Endothelial cell of umbilical vein (primary cell): ENCODE measurements around the gene GNAZ.

Source experiments
- EZH2 ChIP-seq: IDR thresholded peaks from 2 replicates; pipeline ENCODE4 v1.6.1; 2012; ENCODE audit warnings: borderline replicate concordance, low read depth, mild to moderate bottlenecking, moderate library complexity, low read length, inconsistent platforms; ENCODE audit not compliant: severe bottlenecking
- FOS ChIP-seq: IDR thresholded peaks from 2 replicates; pipeline ENCODE4 v1.6.1; 2011; ENCODE audit warnings: mild to moderate bottlenecking, low read length, moderate library complexity, borderline replicate concordance; ENCODE audit not compliant: insufficient read depth
- GATA2 ChIP-seq: IDR thresholded peaks from 2 replicates; pipeline ENCODE4 v1.7.0; 2011; ENCODE audit warnings: low read depth, mild to moderate bottlenecking, moderate library complexity, mixed read lengths, low read length; ENCODE audit not compliant: insufficient read length, insufficient read depth
- MYC ChIP-seq: IDR thresholded peaks from one replicate; pipeline ENCODE4 v1.6.1; 2011; ENCODE audit warnings: mild to moderate bottlenecking, low read depth, low read length
- POLR2A ChIP-seq: IDR thresholded peaks from 2 replicates; pipeline ENCODE4 v1.6.1; 2012; ENCODE audit warnings: low read depth, mild to moderate bottlenecking, control low read depth, low read length
- POLR2AphosphoS5 ChIP-seq: IDR thresholded peaks from 2 replicates; pipeline ENCODE4 v1.6.1; 2012; ENCODE audit warnings: low read depth, mild to moderate bottlenecking, control low read depth, low read length, moderate library complexity; ENCODE audit not compliant: insufficient read depth
- TF ChIP-seq, protein P1 (sequence below), 2 donors: IDR thresholded peaks; 1 replicate in 1 of 2; 2 replicates in 1 of 2; pipeline ENCODE4 v1.5.1; 2011; ENCODE audit warnings: low read length in 2 of 2, mild to moderate bottlenecking in 2 of 2, moderate library complexity in 2 of 2, control low read depth in 1 of 2, inconsistent platforms in 1 of 2, low read depth in 1 of 2; ENCODE audit not compliant: insufficient read depth in 1 of 2; ENCODE audit errors: extremely low read depth in 1 of 2

DNA sequence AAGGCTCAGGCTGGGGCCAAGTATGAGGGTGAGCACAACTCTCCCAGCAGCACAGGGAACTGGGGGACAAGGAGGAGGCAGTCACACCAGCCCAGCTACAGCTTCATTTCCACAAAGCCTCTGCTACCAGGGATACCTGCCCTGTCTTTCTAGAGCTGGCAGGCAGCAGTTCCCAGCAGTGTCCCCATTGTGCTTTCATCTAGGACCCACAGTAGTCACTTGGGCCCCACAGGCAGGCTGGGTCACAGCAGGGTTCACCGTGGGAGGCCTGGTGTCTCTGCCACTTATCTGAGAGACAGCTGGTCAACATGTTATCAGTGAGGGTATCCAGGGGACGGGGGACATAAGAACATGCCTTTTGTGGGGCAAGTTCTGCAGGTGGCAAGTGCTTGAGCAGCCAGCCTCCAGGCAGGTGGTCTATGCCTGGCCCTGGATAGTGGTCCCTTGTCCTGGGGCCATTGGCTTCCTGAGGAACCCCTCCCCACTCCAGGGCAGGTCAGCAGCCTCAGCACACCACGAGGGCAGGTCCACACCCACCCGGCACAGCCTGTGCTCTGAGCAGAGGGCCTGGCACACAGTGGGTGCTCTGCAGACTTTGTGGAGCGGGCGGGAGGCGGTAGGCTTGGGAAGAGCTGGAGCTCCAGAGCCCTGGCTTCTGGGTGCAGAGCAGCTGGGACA, 29.9 kb downstream of the GNAZ start:
- TF ChIP-seq, protein P1, sequence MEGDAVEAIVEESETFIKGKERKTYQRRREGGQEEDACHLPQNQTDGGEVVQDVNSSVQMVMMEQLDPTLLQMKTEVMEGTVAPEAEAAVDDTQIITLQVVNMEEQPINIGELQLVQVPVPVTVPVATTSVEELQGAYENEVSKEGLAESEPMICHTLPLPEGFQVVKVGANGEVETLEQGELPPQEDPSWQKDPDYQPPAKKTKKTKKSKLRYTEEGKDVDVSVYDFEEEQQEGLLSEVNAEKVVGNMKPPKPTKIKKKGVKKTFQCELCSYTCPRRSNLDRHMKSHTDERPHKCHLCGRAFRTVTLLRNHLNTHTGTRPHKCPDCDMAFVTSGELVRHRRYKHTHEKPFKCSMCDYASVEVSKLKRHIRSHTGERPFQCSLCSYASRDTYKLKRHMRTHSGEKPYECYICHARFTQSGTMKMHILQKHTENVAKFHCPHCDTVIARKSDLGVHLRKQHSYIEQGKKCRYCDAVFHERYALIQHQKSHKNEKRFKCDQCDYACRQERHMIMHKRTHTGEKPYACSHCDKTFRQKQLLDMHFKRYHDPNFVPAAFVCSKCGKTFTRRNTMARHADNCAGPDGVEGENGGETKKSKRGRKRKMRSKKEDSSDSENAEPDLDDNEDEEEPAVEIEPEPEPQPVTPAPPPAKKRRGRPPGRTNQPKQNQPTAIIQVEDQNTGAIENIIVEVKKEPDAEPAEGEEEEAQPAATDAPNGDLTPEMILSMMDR (IDR thresholded peaks at IDR 0.05; ENCODE audit: extremely low read depth in 1 of 2, insufficient read depth in 1 of 2, low read depth in 1 of 2, low read length in 2 of 2): no peak
- TF ChIP-seq FOS (no peak), POLR2A (no peak), EZH2 (no peak), MYC (no peak), GATA2 (no peak), POLR2AphosphoS5 (no peak)
